HG03575 (cell line): ENCODE results near the gene ZNF546.
"Not testable (repeated sequence)": the region's sequence is repeated elsewhere in the genome, so short reads cannot be mapped to it uniquely, and the experiment has no call there.

Source experiments
- ATAC-seq: cut with Tn5 transposase; IDR thresholded peaks from one replicate; pipeline ENCODE4 v1.9.1; 2021; ENCODE audit not compliant: unreplicated experiment, insufficient number of reproducible peaks, low FRiP score; ENCODE audit errors: extremely low read depth

The ZNF546 gene

GRCh38 chr19:40038047-40038446 is 41.2 kb downstream of the ZNF546 start:
- not testable (repeated sequence) for ATAC-seq

GRCh38 chr19:40041718-40042117 is 44.9 kb downstream of the ZNF546 start:
- ATAC-seq: not testable (repeated sequence)

DNA sequence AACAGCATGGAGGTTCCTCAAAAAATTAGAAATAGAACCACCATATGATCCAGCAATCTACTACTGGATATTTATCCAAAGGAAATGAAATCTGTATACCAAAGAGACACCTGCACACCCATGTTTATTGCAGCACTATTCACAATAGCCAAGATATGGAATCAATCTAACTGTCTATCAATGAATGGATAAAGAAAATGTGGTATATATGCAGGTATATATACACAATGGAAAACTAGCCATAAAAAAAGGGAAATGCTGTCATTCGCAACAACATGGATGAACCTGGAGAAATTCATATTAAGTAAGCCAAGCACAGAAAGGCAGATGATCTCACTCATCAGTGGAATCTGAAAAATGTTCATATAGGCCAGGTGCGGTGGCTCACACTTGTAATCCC is 56.6 kb downstream of the ZNF546 start:
- no peak for ATAC-seq

- no peak for ATAC-seq
Observed at GRCh38 chr19:40054632-40055031, 57.8 kb downstream of the ZNF546 start.

- no peak for ATAC-seq
Observed at GRCh38 chr19:40055049-40055448, 58.2 kb downstream of the ZNF546 start.

DNA sequence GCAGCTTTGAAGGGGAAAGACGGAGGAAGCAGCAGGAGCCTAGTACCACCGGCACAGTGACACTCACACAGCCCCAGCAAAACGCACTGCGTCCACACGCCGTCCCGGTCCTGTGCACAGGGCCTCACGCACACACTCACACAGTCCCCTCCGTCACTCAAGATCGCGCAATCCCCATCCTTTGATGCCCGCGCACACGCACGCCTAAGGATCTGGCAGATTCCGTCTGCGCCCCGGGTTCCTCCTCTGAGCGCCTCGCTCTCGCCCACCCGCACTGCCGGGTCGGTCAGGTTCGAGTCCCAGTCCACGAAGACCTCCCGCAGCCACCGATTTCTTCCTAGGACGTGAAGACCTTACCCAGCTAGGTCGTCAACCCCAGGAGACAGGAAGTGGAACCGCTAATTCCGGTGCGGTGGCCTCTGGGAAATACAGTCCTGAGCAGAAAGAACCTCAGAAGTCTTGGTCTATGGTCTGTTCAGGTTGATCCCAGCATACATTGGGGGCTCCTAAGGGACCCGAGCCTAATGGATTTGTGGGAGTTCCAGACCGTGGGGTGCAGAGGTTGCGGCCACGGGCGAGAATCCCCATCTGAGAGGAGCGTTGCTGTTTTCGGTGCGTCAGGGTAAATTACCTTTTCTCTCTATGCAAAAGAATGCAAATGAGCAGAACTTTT is 59.1 kb downstream of the ZNF546 start, which contains the start of gene ZNF780B:
ZNF780B (minus strand) TSS at position 400 of the 673 bp plus-strand sequence. CDS start 5,899 bp downstream, outside the sequence.
- no peak for ATAC-seq

DNA sequence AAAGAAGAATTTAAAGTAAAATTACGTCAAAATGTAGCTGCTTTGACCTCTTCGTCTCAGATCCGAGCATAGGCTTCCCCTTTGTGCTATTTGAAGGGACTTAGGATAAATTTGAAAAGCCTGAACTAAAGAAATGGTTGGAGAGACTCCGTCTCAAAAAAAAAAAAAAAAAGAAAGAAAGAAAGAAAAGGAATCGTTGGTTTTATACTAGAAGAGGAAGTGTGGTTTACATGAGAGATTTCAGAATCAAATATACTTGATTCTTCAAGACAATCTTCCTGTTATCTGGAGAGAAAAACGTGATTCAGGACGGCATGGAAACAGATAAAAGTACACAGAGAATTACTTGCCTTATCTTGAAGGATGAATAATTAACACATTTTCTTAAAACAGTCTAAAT is 59.6 kb downstream of the ZNF546 start:
- ATAC-seq: no peak

DNA sequence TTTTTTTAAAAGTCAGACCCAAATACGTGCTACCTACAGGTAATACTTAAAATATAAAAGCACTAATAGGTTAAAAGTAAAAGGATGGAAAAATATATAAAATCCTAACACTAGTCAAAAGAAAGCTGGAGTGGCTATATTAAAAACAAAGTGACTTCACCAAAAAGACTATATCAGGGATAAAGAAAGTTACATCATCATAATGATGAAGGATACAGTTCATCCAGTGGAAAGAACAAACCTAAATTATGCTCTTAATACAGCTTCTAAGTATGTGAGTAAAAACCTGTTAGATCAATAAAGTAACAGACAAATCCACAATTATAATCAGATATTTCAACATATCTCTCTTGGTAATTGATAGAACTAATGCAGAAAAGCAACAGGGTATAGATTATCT is 60.3 kb downstream of the ZNF546 start:
- no peak for ATAC-seq

DNA sequence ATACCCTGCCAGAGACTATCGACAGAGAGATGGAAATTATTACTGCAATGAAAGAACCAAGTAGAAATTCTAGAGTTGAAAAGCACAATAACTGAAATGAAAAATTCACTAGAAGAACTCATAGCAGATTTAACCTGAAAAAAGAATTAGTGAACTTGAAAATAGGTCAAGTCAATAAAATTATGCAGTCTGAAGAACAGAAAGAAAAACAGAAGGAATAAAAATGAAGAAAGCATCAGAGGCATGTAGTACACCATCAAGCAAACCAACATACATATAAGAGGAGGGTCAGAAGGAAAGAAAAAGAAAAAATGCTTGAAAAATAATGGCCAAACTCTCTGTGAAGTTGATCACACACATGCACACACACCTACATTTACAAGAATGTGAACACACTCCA is 62.8 kb downstream of the ZNF546 start:
- no peak for ATAC-seq

- ATAC-seq: no peak
Observed at GRCh38 chr19:40070058-40070457, 73.2 kb downstream of the ZNF546 start.
